Neutrophil (primary cell): Measurements from ENCODE around the gene ZNF648.

Source experiments
- H3K27ac ChIP-seq: fragments of 200-600 bp; sonication (generic); 2 replicates; pipeline ENCODE4 v1.5.1; 2016; ENCODE audit warnings: mild to moderate bottlenecking, moderate library complexity
- H3K27me3 ChIP-seq: fragments of 200-600 bp; sonication (generic); 2 replicates; pipeline ENCODE4 v1.6.0; 2016; ENCODE audit warnings: mild to moderate bottlenecking
- H3K36me3 ChIP-seq: fragments of 200-600 bp; sonication (generic); 2 replicates; pipeline ENCODE4 v1.5.1; 2017
- H3K4me1 ChIP-seq, 2 experiments: fragments of 200-600 bp in 1 of 2; sonication (generic) in 1 of 2; 1 replicate in 1 of 2; 2 replicates in 1 of 2; pipeline versions ENCODE4 v1.5.1 to v1.6.1; 2013 to 2016; ENCODE audit warnings: low read depth in 1 of 2, low read length in 1 of 2, mild to moderate bottlenecking in 1 of 2, moderate library complexity in 1 of 2; ENCODE audit not compliant: control insufficient read depth in 1 of 2, insufficient read depth in 1 of 2
- H3K4me3 ChIP-seq, 2 experiments: fragments of 200-600 bp in 1 of 2; sonication (generic) in 1 of 2; 1 replicate in 1 of 2; 2 replicates in 1 of 2; pipeline ENCODE4 v1.5.1; 2013 to 2016; ENCODE audit warnings: low read depth in 1 of 2, low read length in 1 of 2, mild to moderate bottlenecking in 1 of 2, moderate library complexity in 1 of 2
- H3K9me3 ChIP-seq: fragments of 200-600 bp; sonication (generic); 2 replicates; pipeline ENCODE4 v1.5.1; 2016
- CTCF ChIP-seq: fragments of 200-600 bp; sonication (generic); IDR thresholded peaks from 2 replicates; pipeline ENCODE4 v1.5.1; 2016; ENCODE audit warnings: antibody characterized with exemption

ZNF648 gene

GRCh38 chr1:182091083-182091482, 29.6 kb upstream of the ZNF648 start:
- TF ChIP-seq CTCF, result no peak
- Histone ChIP-seq H3K9me3 (no peaks in the 10 kb centered on the region), H3K27ac (no peak overlapping the region), H3K4me3 (no peak overlapping the region), H3K36me3 (no peaks in the 10 kb centered on the region), H3K27me3 (peaks cover 4% of the 10 kb centered on the region), H3K4me1 (peaks cover 22 to 25% of the 10 kb centered on the region in 2 experiments)

GRCh38 chr1:182087719-182088350, 26.3 kb upstream of the ZNF648 start:
- H3K27me3 ChIP-seq, result no peaks in the 10 kb centered on the region
- no peak overlapping the region for H3K27ac ChIP-seq
- peaks cover 32 to 34% of the 10 kb centered on the region in 2 experiments for H3K4me1 ChIP-seq
- no peak for TF ChIP-seq CTCF
- H3K9me3 ChIP-seq, result no peaks in the 10 kb centered on the region
- no peaks in the 10 kb centered on the region for H3K36me3 ChIP-seq
- H3K4me3 ChIP-seq, result no peak overlapping the region

GRCh38 chr1:182087304-182087703, 25.8 kb upstream of the ZNF648 start:
- Histone ChIP-seq H3K9me3 (no peaks in the 10 kb centered on the region), H3K4me1 (peaks cover 32 to 34% of the 10 kb centered on the region in 2 experiments), H3K27me3 (no peaks in the 10 kb centered on the region), H3K27ac (no peak overlapping the region), H3K36me3 (no peaks in the 10 kb centered on the region), H3K4me3 (no peak overlapping the region)
- no peak for TF ChIP-seq CTCF

- H3K36me3 ChIP-seq, result no peaks in the 10 kb centered on the region
- no peak overlapping the region for H3K27ac ChIP-seq
- H3K4me3 ChIP-seq, result no peak overlapping the region
- no peak for TF ChIP-seq CTCF
- no peaks in the 10 kb centered on the region for H3K9me3 ChIP-seq
- H3K4me1 ChIP-seq, result peaks cover 32 to 34% of the 10 kb centered on the region in 2 experiments
- no peaks in the 10 kb centered on the region for H3K27me3 ChIP-seq
These were observed 25.1 kb upstream of the ZNF648 start for GRCh38 chr1:182086620-182087019.

GRCh38 chr1:182086136-182086535, 24.6 kb upstream of the ZNF648 start:
- TF ChIP-seq CTCF, result no peak
- no peak overlapping the region for H3K27ac ChIP-seq
- H3K9me3 ChIP-seq, result no peaks in the 10 kb centered on the region
- no peak overlapping the region for H3K4me3 ChIP-seq
- no peaks in the 10 kb centered on the region for H3K27me3 ChIP-seq
- H3K4me1 ChIP-seq, result peaks cover 32 to 34% of the 10 kb centered on the region in 2 experiments
- H3K36me3 ChIP-seq, result no peaks in the 10 kb centered on the region

- no peak for TF ChIP-seq CTCF
- Histone ChIP-seq H3K36me3 (no peaks in the 10 kb centered on the region), H3K27me3 (no peaks in the 10 kb centered on the region), H3K4me1 (peaks cover 32% of the 10 kb centered on the region in 2 experiments), H3K27ac (no peak overlapping the region), H3K9me3 (no peaks in the 10 kb centered on the region), H3K4me3 (no peak overlapping the region)
These were observed 24.2 kb upstream of the ZNF648 start for GRCh38 chr1:182085726-182086125.
